ENCODE results near the gene CTTNBP2.

Gene CTTNBP2

GRCh38 chr7:117873310-117874190 lies at the start of gene CTTNBP2:
CTTNBP2 (minus strand) TSS chr7:117873441; CDS start chr7:117873415, 26 bp downstream.
- peak; percentile 29 for DNase-seq

- DNase-seq = no peak
Measured at GRCh38 chr7:117916309-117916708, 43.1 kb upstream of the CTTNBP2 start.

GRCh38 chr7:117912421-117912820 lies 39.2 kb upstream of the CTTNBP2 start:
- no peak for DNase-seq

GRCh38 chr7:117908031-117908795 lies 35.0 kb upstream of the CTTNBP2 start:
- DNase-seq = no peak

GRCh38 chr7:117907049-117907640 lies 33.9 kb upstream of the CTTNBP2 start:
- no peak for DNase-seq

- DNase-seq = no peak
Measured at GRCh38 chr7:117902314-117902889, 29.2 kb upstream of the CTTNBP2 start.

- peak; percentile 23 for DNase-seq
Measured at GRCh38 chr7:117901089-117901797, 28.0 kb upstream of the CTTNBP2 start.

GRCh38 chr7:117896339-117896738 lies 23.1 kb upstream of the CTTNBP2 start:
- DNase-seq = no peak

GRCh38 chr7:117895276-117895675 lies 22.0 kb upstream of the CTTNBP2 start:
- no peak for DNase-seq

GRCh38 chr7:117894037-117894436 lies 20.8 kb upstream of the CTTNBP2 start:
- no peak for DNase-seq

GRCh38 chr7:117892821-117893220 lies 19.6 kb upstream of the CTTNBP2 start:
- no peak for DNase-seq

GRCh38 chr7:117889611-117890010 lies 16.4 kb upstream of the CTTNBP2 start:
- no peak for DNase-seq

GRCh38 chr7:117888627-117889026 lies 15.4 kb upstream of the CTTNBP2 start:
- no peak for DNase-seq

GRCh38 chr7:117882594-117882993 lies 9.4 kb upstream of the CTTNBP2 start:
- DNase-seq = no peak

- DNase-seq = no peak
Measured at GRCh38 chr7:117876761-117877160, 3.5 kb upstream of the CTTNBP2 start.

- DNase-seq = no peak
Measured at GRCh38 chr7:117875566-117875965, 2.3 kb upstream of the CTTNBP2 start.

GRCh38 chr7:117874191-117874700 lies 1.0 kb upstream of the CTTNBP2 start:
- DNase-seq = no peak

- DNase-seq = no peak
Measured at GRCh38 chr7:117872561-117873309, 506 bp downstream of the CTTNBP2 start.

- DNase-seq = no peak
Measured at GRCh38 chr7:117871778-117872538, 1.3 kb downstream of the CTTNBP2 start.

GRCh38 chr7:117871401-117871777 lies 1.9 kb downstream of the CTTNBP2 start:
- DNase-seq = no peak

Data from NCI-H1105 (cell line).